ENCODE data around the gene OR5AR1.

The OR5AR1 gene

DNA sequence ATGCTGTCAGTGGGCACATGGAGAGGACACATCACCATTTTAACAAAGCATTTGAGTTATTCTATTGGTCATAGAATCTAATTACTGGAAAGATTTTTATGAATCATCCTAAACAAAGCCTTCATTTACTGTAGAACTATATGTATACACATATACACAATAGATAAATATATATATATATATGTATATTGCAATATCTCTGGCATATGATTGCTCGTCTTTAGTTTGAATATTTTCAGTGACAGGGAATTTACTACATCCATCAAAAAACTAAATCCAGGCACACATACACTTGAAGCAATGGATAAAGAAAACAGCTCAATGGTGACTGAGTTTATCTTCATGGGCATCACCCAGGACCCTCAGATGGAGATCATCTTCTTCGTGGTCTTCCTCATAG is at the start of gene OR5AR1:
TSS of gene OR5AR1 (plus strand) at position 301 of the 400 bp plus-strand sequence. CDS start at position 301, 0 bp downstream.
- no peak for TF ChIP-seq CTCF (IDR thresholded peaks at IDR 0.05)
- no peak within 1 kb of the TSS for H3K27ac ChIP-seq
- no peak within 1 kb of the TSS for H3K4me3 ChIP-seq
- no peak for DNase-seq (ENCODE audit: low spot score)

DNA sequence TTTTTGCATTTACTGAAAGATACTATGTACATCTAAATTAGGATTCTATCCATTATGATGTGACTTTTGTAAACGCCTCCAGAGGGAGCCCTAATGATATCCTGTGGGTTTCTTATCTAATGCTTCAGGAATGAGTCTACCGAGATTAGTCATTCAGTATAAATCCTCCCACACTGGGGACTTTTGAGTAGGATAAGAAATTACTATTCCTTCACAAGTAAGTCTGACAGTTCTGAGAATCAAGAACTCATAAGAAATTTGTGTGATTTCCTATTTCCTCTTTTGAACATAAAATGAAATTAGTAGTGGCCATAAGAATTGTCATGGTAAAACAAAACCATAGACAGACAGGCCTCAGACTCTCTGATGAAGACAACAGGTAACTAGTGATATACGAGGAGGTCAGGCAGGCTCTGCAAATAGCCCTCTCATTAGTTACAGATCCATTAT is 38.8 kb upstream of the OR5AR1 start:
- TF ChIP-seq CTCF (IDR thresholded peaks at IDR 0.05), result no peak

GRCh38 chr11:56625946-56626345 is 37.5 kb upstream of the OR5AR1 start:
- Histone ChIP-seq H3K4me3 (no peak overlapping the region), H3K27ac (no peak overlapping the region)
- no peak for TF ChIP-seq CTCF (IDR thresholded peaks at IDR 0.05)
- no peak for DNase-seq (ENCODE audit: low spot score)

More for the DNA sequence above, 38.8 kb upstream of the OR5AR1 start:
- Histone ChIP-seq H3K4me3 (no peak overlapping the region), H3K27ac (no peak overlapping the region)
- DNase-seq (ENCODE audit: low spot score), result no peak

GRCh38 chr11:56632329-56632728 is 31.2 kb upstream of the OR5AR1 start:
- H3K27ac ChIP-seq, result no peak overlapping the region
- DNase-seq (ENCODE audit: low spot score), result no peak
- no peak for TF ChIP-seq CTCF (IDR thresholded peaks at IDR 0.05)
- no peak overlapping the region for H3K4me3 ChIP-seq

DNA sequence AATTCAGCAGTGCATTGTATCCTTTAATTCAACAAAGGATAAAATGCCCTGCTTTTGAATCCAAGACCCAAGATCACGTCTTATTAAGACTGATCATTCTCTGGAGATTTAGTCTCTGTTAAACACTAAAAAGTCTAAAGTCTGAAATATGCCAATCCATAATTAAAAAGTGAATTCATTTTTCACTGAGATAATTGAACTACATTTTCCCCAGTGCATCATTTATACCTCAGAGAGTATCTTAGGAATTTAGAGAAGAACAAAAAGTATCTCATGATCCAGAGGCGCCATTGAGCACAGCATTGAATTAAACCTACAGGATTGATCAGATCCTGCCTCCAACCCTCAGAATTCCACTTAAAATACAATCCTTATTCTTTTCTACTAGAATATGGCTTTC is 26.6 kb upstream of the OR5AR1 start:
- TF ChIP-seq CTCF (IDR thresholded peaks at IDR 0.05), result no peak
- Histone ChIP-seq H3K27ac (no peak overlapping the region), H3K4me3 (no peak overlapping the region)

GRCh38 chr11:56637500-56637899 is 26.0 kb upstream of the OR5AR1 start:
- Histone ChIP-seq H3K4me3 (no peak overlapping the region), H3K27ac (no peak overlapping the region)
- no peak for DNase-seq (ENCODE audit: low spot score)
- TF ChIP-seq CTCF (IDR thresholded peaks at IDR 0.05), result no peak

More for the DNA sequence above, 26.6 kb upstream of the OR5AR1 start:
- no peak for DNase-seq (ENCODE audit: low spot score)

GRCh38 chr11:56642339-56642738 is 21.1 kb upstream of the OR5AR1 start, which contains the start of gene OR5AP2:
Gene OR5AP2 (minus strand): TSS chr11:56642439. CDS start chr11:56642439, 0 bp downstream.
- DNase-seq (ENCODE audit: low spot score), result no peak
- Histone ChIP-seq H3K27ac (no peak within 1 kb of the TSS), H3K4me3 (no peak within 1 kb of the TSS)
- TF ChIP-seq CTCF (IDR thresholded peaks at IDR 0.05), result no peak

All from coronary artery (tissue), 2 donors.